Astrocyte of the cerebellum (primary cell): ENCODE data around the gene TMEM223.
A peak's percentile ranks its signal among the peaks of the same experiment; 100 is the strongest.

Experiments
- DNase-seq: peaks from one replicate; pipeline ENCODE4 v3.0.0-alpha.2; 2011; ENCODE audit warnings: low read depth
- H3K4me3 ChIP-seq: 2 replicates; pipeline ENCODE4 v1.5.1; 2011; ENCODE audit warnings: mild to moderate bottlenecking, low read depth, low read length, moderate library complexity
- in situ Hi-C: cut with HindIII; loops from 2 replicates; pipeline ENCODE4 v1.10.0; 2017; ENCODE audit warnings: low sequenced_read_pairs
- TF ChIP-seq, protein P1 (sequence below): IDR thresholded peaks from 2 replicates; pipeline ENCODE4 v1.5.1; 2012; ENCODE audit warnings: low read length, low read depth, moderate library complexity, mild to moderate bottlenecking; ENCODE audit errors: missing control alignments

The TMEM223 gene

DNA sequence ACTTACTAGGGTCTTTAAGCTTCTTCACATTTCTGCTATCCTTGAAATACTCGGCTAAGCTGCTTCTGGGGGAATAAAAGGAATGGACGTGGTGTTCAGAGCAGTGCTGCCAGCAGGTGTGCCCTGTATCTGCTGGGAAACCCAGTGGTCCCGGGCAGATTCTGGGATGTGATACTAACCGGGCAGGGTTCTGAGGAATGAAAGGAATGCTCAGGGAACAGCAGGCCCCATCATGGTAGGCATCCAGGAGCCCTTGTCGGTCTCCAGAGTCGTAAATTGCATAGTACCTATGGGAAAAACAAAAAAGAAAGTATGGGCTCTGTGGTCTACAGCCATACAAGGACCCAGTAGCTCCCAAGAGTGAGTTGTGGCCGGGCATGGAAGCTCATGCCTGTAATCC lies 4.5 kb upstream of the TMEM223 start:
- DNase-seq = no peak
- TF ChIP-seq, protein P1, sequence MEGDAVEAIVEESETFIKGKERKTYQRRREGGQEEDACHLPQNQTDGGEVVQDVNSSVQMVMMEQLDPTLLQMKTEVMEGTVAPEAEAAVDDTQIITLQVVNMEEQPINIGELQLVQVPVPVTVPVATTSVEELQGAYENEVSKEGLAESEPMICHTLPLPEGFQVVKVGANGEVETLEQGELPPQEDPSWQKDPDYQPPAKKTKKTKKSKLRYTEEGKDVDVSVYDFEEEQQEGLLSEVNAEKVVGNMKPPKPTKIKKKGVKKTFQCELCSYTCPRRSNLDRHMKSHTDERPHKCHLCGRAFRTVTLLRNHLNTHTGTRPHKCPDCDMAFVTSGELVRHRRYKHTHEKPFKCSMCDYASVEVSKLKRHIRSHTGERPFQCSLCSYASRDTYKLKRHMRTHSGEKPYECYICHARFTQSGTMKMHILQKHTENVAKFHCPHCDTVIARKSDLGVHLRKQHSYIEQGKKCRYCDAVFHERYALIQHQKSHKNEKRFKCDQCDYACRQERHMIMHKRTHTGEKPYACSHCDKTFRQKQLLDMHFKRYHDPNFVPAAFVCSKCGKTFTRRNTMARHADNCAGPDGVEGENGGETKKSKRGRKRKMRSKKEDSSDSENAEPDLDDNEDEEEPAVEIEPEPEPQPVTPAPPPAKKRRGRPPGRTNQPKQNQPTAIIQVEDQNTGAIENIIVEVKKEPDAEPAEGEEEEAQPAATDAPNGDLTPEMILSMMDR = no peak
- in situ Hi-C loops = no loop called here
- no peak overlapping the region for H3K4me3 ChIP-seq

DNA sequence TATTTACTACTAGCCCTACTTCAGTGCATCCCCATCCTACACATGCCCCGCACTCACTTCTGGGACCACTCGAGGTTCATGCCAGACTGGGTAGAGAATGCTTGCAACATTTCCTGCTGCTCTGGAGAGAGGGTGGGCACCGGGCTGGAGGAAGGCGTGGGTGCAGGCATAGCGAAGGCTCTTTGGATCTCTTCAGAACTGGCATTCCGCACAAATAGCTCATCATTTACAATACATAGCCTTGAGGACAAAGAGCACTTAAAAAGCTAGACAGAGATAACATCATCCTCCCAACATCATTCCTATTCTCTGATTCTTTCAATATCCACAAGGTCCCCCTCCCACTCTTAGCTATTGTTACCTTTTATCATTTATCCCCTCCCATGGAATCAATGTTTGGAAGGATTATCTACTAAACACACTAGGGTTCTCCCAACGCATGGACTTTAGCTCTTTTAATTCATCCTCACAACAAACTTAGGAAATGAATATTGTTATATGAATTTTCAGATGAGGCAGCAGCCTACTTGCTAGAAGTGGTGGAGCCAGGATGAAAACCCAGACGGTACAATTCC lies 2.5 kb upstream of the TMEM223 start:
- TF ChIP-seq, protein P1 = no peak
- H3K4me3 ChIP-seq = no peak overlapping the region
- no peak for DNase-seq
- in situ Hi-C loops = no loop called here

DNA sequence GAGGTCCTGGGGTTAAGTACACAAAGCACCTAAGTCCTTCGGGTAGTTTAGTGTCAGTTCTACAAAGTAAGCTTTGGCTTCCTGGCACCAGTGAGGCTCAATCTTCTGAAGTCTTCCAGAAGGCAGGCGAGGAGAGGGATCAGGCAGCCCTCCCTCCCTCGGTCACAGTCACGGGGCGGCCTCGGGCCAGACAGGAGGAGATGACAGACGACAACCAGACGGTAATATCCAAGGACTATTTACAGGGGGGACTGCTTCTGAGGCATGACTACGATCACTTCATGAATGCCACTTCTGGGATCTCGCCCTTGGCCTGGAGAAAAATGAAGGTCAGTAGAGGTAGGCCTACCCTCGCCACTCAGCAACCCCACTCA lies 383 bp upstream of the TMEM223 start:
- peak overlapping the region; percentile 90 for H3K4me3 ChIP-seq
- no peak for DNase-seq
- TF ChIP-seq, protein P1 = no peak
- in situ Hi-C loops = no loop called here

DNA sequence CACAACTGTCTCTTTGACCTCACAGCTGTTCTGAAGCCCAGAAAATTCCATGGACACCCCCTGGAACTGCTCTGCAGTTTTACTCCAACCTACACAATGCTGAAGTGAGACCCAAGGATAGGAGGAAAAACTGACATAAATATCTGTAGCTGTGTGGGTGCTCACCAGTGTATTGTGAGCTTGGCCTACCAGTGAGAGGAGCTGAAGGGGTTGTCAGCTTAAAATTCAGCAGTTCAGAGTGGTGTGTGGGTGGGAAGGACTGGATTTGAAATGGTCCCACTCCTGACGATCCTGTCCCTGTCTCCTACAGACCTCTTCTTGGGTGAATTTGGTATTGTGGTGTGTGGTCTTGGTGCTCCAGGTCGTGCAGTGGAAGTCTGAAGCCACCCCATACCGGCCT lies 2.2 kb downstream of the TMEM223 start:
- in situ Hi-C loops = no loop called here
- DNase-seq = no peak
- TF ChIP-seq, protein P1 = no peak
- H3K4me3 ChIP-seq = no peak overlapping the region

DNA sequence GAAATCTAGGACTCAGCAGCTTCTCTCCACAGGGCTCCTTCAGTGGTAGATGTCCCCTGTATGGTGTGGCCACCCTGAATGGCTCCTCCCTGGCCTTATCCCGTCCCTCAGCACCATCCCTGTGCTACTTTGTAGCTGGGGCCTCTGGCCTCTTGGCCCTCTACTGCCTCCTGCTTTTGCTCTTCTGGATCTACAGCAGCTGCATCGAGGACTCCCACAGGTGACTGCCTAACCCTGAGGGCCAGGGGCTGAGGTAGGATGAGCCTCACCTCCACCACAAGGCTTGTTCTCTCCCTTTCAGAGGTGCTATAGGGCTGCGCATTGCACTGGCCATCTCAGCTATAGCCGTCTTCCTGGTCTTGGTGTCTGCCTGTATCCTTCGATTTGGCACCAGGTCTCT lies 2.8 kb downstream of the TMEM223 start:
- DNase-seq = no peak
- H3K4me3 ChIP-seq = no peak overlapping the region
- TF ChIP-seq, protein P1 = no peak
- in situ Hi-C loops = no loop called here

DNA sequence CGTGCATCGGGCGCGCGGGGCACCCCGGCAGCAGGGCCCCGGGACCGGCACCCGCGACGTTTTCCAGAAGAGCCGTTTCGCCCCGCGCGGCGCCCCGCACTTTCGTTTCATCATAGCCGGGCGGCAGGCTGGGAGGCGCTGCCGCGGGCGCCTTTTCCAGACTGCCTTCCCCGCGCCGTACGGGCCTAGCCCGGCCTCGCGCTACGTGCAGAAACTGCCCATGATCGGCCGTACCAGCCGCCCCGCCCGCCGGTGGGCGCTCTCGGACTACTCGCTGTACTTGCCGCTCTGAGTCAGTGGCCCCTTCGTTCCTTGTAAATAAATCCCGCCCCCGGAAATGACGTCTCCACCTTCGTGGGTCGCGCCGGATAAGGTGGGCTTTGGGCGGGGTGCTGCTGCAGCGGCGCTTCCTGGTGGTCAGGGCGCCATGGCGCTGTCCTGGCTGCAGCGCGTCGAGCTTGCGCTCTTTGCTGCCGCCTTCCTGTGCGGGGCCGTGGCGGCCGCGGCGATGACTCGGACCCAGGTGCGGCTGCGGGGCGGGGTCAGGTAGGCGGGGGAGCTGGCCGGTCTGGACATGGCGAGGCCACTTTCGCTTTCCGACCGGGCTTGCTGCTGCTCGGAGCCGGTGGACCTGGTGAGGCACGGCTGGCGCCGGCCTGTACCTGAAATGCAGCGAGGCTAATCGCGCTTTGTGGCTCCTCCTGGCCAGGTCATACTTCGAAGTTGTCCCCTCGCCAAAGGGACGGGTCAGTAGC lies 4.6 kb downstream of the TMEM223 start, which contains the start of gene TMEM179B:
TSS of gene TMEM179B (plus strand) at position 398 of the 755 bp plus-strand sequence. CDS start at position 428, 30 bp downstream.
- in situ Hi-C loops = no loop called here
- H3K4me3 ChIP-seq = peak within 1 kb of the TSS; percentile 92
- TF ChIP-seq, protein P1 = peak; percentile 70
- DNase-seq = peak; percentile 96
